ENCODE measurements around the gene GRIP2. TPM values are rescaled to one million over a fixed set of nuclear protein-coding genes. Genes with fewer than 3 reads are reported as not detected.
A peak's percentile ranks its signal among the peaks of the same experiment; 100 is the strongest.

GRIP2 gene
- total RNA-seq, 1 donor from 2014 or later: 8.9 TPM

- Histone ChIP-seq H3K27me3 (ENCODE audit: control insufficient read depth in 3 of 3, insufficient read depth in 3 of 3, low read length in 3 of 3) (peaks cover 3 to 27% (median 16%) of the 10 kb centered on the region in 3 donors), H3K4me3 (ENCODE audit: low read length in 3 of 3) (no peak overlapping the region), H3K4me1 (ENCODE audit: control insufficient read depth in 3 of 3, insufficient read depth in 3 of 3, low read length in 3 of 3) (peaks cover 2 to 16% (median 9%) of the 10 kb centered on the region in 3 donors), H3K9ac (ENCODE audit: low read depth in 1 of 3, low read length in 3 of 3) (no peak overlapping the region), H3K9me3 (ENCODE audit: control insufficient read depth in 3 of 3, low read length in 3 of 3) (no peaks in the 10 kb centered on the region), H3K27ac (ENCODE audit: low read depth, low read length) (no peak overlapping the region), H3K36me3 (ENCODE audit: control insufficient read depth in 3 of 3, insufficient read depth in 3 of 3, low read length in 3 of 3) (no peaks in the 10 kb centered on the region)
Measured at GRCh38 chr3:14562121-14562890, 22.2 kb upstream of the GRIP2 start.

GRCh38 chr3:14561051-14561960 is 21.2 kb upstream of the GRIP2 start:
- peaks cover 5 to 17% (median 9%) of the 10 kb centered on the region in 3 donors for H3K4me1 ChIP-seq (ENCODE audit: control insufficient read depth in 3 of 3, insufficient read depth in 3 of 3, low read length in 3 of 3)
- H3K27me3 ChIP-seq (ENCODE audit: control insufficient read depth in 3 of 3, insufficient read depth in 3 of 3, low read length in 3 of 3): peaks cover 3 to 27% (median 16%) of the 10 kb centered on the region in 3 donors
- H3K9ac ChIP-seq (ENCODE audit: low read depth in 1 of 3, low read length in 3 of 3): no peak overlapping the region
- no peaks in the 10 kb centered on the region for H3K9me3 ChIP-seq (ENCODE audit: control insufficient read depth in 3 of 3, low read length in 3 of 3)
- no peaks in the 10 kb centered on the region for H3K36me3 ChIP-seq (ENCODE audit: control insufficient read depth in 3 of 3, insufficient read depth in 3 of 3, low read length in 3 of 3)
- no peak overlapping the region for H3K27ac ChIP-seq (ENCODE audit: low read depth, low read length)
- no peak overlapping the region for H3K4me3 ChIP-seq (ENCODE audit: low read length in 3 of 3)

- peaks cover 12 to 23% (median 19%) of the 10 kb centered on the region in 3 donors for H3K4me1 ChIP-seq (ENCODE audit: control insufficient read depth in 3 of 3, insufficient read depth in 3 of 3, low read length in 3 of 3)
- H3K36me3 ChIP-seq (ENCODE audit: control insufficient read depth in 3 of 3, insufficient read depth in 3 of 3, low read length in 3 of 3): no peaks in the 10 kb centered on the region
- no peak overlapping the region for H3K4me3 ChIP-seq (ENCODE audit: low read length in 3 of 3)
- H3K9me3 ChIP-seq (ENCODE audit: control insufficient read depth in 3 of 3, low read length in 3 of 3): no peaks in the 10 kb centered on the region
- no peak overlapping the region for H3K9ac ChIP-seq (ENCODE audit: low read depth in 1 of 3, low read length in 3 of 3)
- H3K27me3 ChIP-seq (ENCODE audit: control insufficient read depth in 3 of 3, insufficient read depth in 3 of 3, low read length in 3 of 3): peaks cover 3 to 27% (median 16%) of the 10 kb centered on the region in 3 donors
- no peak overlapping the region for H3K27ac ChIP-seq (ENCODE audit: low read depth, low read length)
Measured at GRCh38 chr3:14560110-14560509, 20.0 kb upstream of the GRIP2 start.

GRCh38 chr3:14558029-14558428 is 17.9 kb upstream of the GRIP2 start:
- Histone ChIP-seq H3K27me3 (ENCODE audit: control insufficient read depth in 3 of 3, insufficient read depth in 3 of 3, low read length in 3 of 3) (peaks cover 0 to 20% (median 9%) of the 10 kb centered on the region in 3 donors), H3K4me1 (ENCODE audit: control insufficient read depth in 3 of 3, insufficient read depth in 3 of 3, low read length in 3 of 3) (peaks cover 13 to 21% (median 14%) of the 10 kb centered on the region in 3 donors)

GRCh38 chr3:14555835-14556234 is 15.7 kb upstream of the GRIP2 start:
- H3K27me3 ChIP-seq (ENCODE audit: control insufficient read depth in 3 of 3, insufficient read depth in 3 of 3, low read length in 3 of 3): peaks cover 0 to 7% (median 0%) of the 10 kb centered on the region in 3 donors
- peak overlapping the region; percentile 52 to 82 (median 76) for H3K9ac ChIP-seq (ENCODE audit: low read depth in 1 of 3, low read length in 3 of 3)
- H3K4me1 ChIP-seq (ENCODE audit: control insufficient read depth in 3 of 3, insufficient read depth in 3 of 3, low read length in 3 of 3): peaks cover 18 to 28% (median 23%) of the 10 kb centered on the region in 3 donors
- no peaks in the 10 kb centered on the region for H3K36me3 ChIP-seq (ENCODE audit: control insufficient read depth in 3 of 3, insufficient read depth in 3 of 3, low read length in 3 of 3)
- H3K27ac ChIP-seq (ENCODE audit: low read depth, low read length): peak overlapping the region; percentile 56
- peak overlapping the region; percentile 69 to 78 (median 73) for H3K4me3 ChIP-seq (ENCODE audit: low read length in 3 of 3)
- no peaks in the 10 kb centered on the region for H3K9me3 ChIP-seq (ENCODE audit: control insufficient read depth in 3 of 3, low read length in 3 of 3)

More at GRCh38 chr3:14558029-14558428, 17.9 kb upstream of the GRIP2 start:
- Histone ChIP-seq H3K9ac (ENCODE audit: low read depth in 1 of 3, low read length in 3 of 3) (no peak overlapping the region), H3K27ac (ENCODE audit: low read depth, low read length) (no peak overlapping the region), H3K36me3 (ENCODE audit: control insufficient read depth in 3 of 3, insufficient read depth in 3 of 3, low read length in 3 of 3) (no peaks in the 10 kb centered on the region), H3K9me3 (ENCODE audit: control insufficient read depth in 3 of 3, low read length in 3 of 3) (no peaks in the 10 kb centered on the region), H3K4me3 (ENCODE audit: low read length in 3 of 3) (no peak overlapping the region)

GRCh38 chr3:14554715-14555114 is 14.6 kb upstream of the GRIP2 start:
- H3K27me3 ChIP-seq (ENCODE audit: control insufficient read depth in 3 of 3, insufficient read depth in 3 of 3, low read length in 3 of 3): peaks cover 0 to 4% (median 0%) of the 10 kb centered on the region in 3 donors
- no peaks in the 10 kb centered on the region for H3K36me3 ChIP-seq (ENCODE audit: control insufficient read depth in 3 of 3, insufficient read depth in 3 of 3, low read length in 3 of 3)
- no peak overlapping the region for H3K4me3 ChIP-seq (ENCODE audit: low read length in 3 of 3)
- H3K4me1 ChIP-seq (ENCODE audit: control insufficient read depth in 3 of 3, insufficient read depth in 3 of 3, low read length in 3 of 3): peaks cover 25 to 31% (median 29%) of the 10 kb centered on the region in 3 donors
- H3K9ac ChIP-seq (ENCODE audit: low read depth in 1 of 3, low read length in 3 of 3): no peak overlapping the region
- no peaks in the 10 kb centered on the region for H3K9me3 ChIP-seq (ENCODE audit: control insufficient read depth in 3 of 3, low read length in 3 of 3)
- H3K27ac ChIP-seq (ENCODE audit: low read depth, low read length): no peak overlapping the region

- Histone ChIP-seq H3K4me3 (ENCODE audit: low read length in 3 of 3) (no peak overlapping the region), H3K9me3 (ENCODE audit: control insufficient read depth in 3 of 3, low read length in 3 of 3) (no peaks in the 10 kb centered on the region), H3K36me3 (ENCODE audit: control insufficient read depth in 3 of 3, insufficient read depth in 3 of 3, low read length in 3 of 3) (no peaks in the 10 kb centered on the region), H3K27ac (ENCODE audit: low read depth, low read length) (no peak overlapping the region), H3K4me1 (ENCODE audit: control insufficient read depth in 3 of 3, insufficient read depth in 3 of 3, low read length in 3 of 3) (peaks cover 25 to 34% (median 31%) of the 10 kb centered on the region in 3 donors), H3K9ac (ENCODE audit: low read depth in 1 of 3, low read length in 3 of 3) (peak overlapping the region in 1 of 3 donors; percentile 33), H3K27me3 (ENCODE audit: control insufficient read depth in 3 of 3, insufficient read depth in 3 of 3, low read length in 3 of 3) (peaks cover 0 to 1% (median 0%) of the 10 kb centered on the region in 3 donors)
Measured at GRCh38 chr3:14553871-14554270, 13.7 kb upstream of the GRIP2 start.

GRCh38 chr3:14552717-14553116 is 12.6 kb upstream of the GRIP2 start:
- H3K9me3 ChIP-seq (ENCODE audit: control insufficient read depth in 3 of 3, low read length in 3 of 3): no peaks in the 10 kb centered on the region
- H3K4me3 ChIP-seq (ENCODE audit: low read length in 3 of 3): no peak overlapping the region
- H3K4me1 ChIP-seq (ENCODE audit: control insufficient read depth in 3 of 3, insufficient read depth in 3 of 3, low read length in 3 of 3): peaks cover 35 to 44% (median 42%) of the 10 kb centered on the region in 3 donors
- H3K27ac ChIP-seq (ENCODE audit: low read depth, low read length): no peak overlapping the region
- H3K9ac ChIP-seq (ENCODE audit: low read depth in 1 of 3, low read length in 3 of 3): no peak overlapping the region
- no peaks in the 10 kb centered on the region for H3K36me3 ChIP-seq (ENCODE audit: control insufficient read depth in 3 of 3, insufficient read depth in 3 of 3, low read length in 3 of 3)
- H3K27me3 ChIP-seq (ENCODE audit: control insufficient read depth in 3 of 3, insufficient read depth in 3 of 3, low read length in 3 of 3): no peaks in the 10 kb centered on the region

GRCh38 chr3:14552041-14552648 is 12.0 kb upstream of the GRIP2 start:
- Histone ChIP-seq H3K36me3 (ENCODE audit: control insufficient read depth in 3 of 3, insufficient read depth in 3 of 3, low read length in 3 of 3) (no peaks in the 10 kb centered on the region), H3K9ac (ENCODE audit: low read depth in 1 of 3, low read length in 3 of 3) (peak overlapping the region in 1 of 3 donors; percentile 8), H3K27me3 (ENCODE audit: control insufficient read depth in 3 of 3, insufficient read depth in 3 of 3, low read length in 3 of 3) (no peaks in the 10 kb centered on the region), H3K4me3 (ENCODE audit: low read length in 3 of 3) (no peak overlapping the region), H3K9me3 (ENCODE audit: control insufficient read depth in 3 of 3, low read length in 3 of 3) (no peaks in the 10 kb centered on the region), H3K27ac (ENCODE audit: low read depth, low read length) (no peak overlapping the region), H3K4me1 (ENCODE audit: control insufficient read depth in 3 of 3, insufficient read depth in 3 of 3, low read length in 3 of 3) (peaks cover 36 to 45% (median 45%) of the 10 kb centered on the region in 3 donors)

All from skeletal muscle tissue (tissue), 4 donors.